HG03064 (cell line): Measurements from ENCODE around the gene MTHFD2L.
A peak's percentile ranks its signal among the peaks of the same experiment; 100 is the strongest.

Source experiments
- ATAC-seq: cut with Tn5 transposase; IDR thresholded peaks from one replicate; pipeline ENCODE4 v1.9.1; 2021; ENCODE audit warnings: low read depth; ENCODE audit not compliant: unreplicated experiment

Gene MTHFD2L

GRCh38 chr4:74293558-74293957, 135.6 kb downstream of the MTHFD2L start:
- ATAC-seq, result no peak

GRCh38 chr4:74294681-74295080, 136.8 kb downstream of the MTHFD2L start:
- no peak for ATAC-seq

- ATAC-seq, result no peak
These were observed 139.6 kb downstream of the MTHFD2L start for GRCh38 chr4:74297539-74297938.

GRCh38 chr4:74304095-74304625, 146.2 kb downstream of the MTHFD2L start:
- no peak for ATAC-seq

- no peak for ATAC-seq
These were observed 147.1 kb downstream of the MTHFD2L start for GRCh38 chr4:74305000-74305399.

GRCh38 chr4:74307170-74307569, 149.3 kb downstream of the MTHFD2L start:
- ATAC-seq, result no peak

GRCh38 chr4:74308215-74308614, 150.3 kb downstream of the MTHFD2L start, which contains the start of gene EPGN:
Gene EPGN (plus strand): TSS chr4:74308470. CDS start chr4:74308534, 64 bp downstream.
- no peak for ATAC-seq

GRCh38 chr4:74309223-74309622, 151.3 kb downstream of the MTHFD2L start:
- no peak for ATAC-seq

GRCh38 chr4:74311696-74312313, 153.9 kb downstream of the MTHFD2L start:
- no peak for ATAC-seq

- ATAC-seq, result no peak
These were observed 156.4 kb downstream of the MTHFD2L start for GRCh38 chr4:74314329-74314728.

GRCh38 chr4:74314944-74315343, 157.0 kb downstream of the MTHFD2L start:
- ATAC-seq, result no peak

- ATAC-seq, result no peak
These were observed 157.5 kb downstream of the MTHFD2L start for GRCh38 chr4:74315376-74315775.

GRCh38 chr4:74316397-74316796, 158.5 kb downstream of the MTHFD2L start:
- no peak for ATAC-seq

- ATAC-seq, result no peak
These were observed 159.8 kb downstream of the MTHFD2L start for GRCh38 chr4:74317616-74318246.

GRCh38 chr4:74318276-74318675, 160.4 kb downstream of the MTHFD2L start:
- ATAC-seq, result no peak

GRCh38 chr4:74319470-74319869, 161.6 kb downstream of the MTHFD2L start:
- no peak for ATAC-seq

- ATAC-seq, result peak; percentile 81
These were observed 162.7 kb downstream of the MTHFD2L start for GRCh38 chr4:74320559-74321118.

GRCh38 chr4:74322301-74322700, 164.4 kb downstream of the MTHFD2L start:
- no peak for ATAC-seq

- no peak for ATAC-seq
These were observed 165.7 kb downstream of the MTHFD2L start for GRCh38 chr4:74323663-74324062.

GRCh38 chr4:74324262-74324661, 166.3 kb downstream of the MTHFD2L start:
- ATAC-seq, result no peak

GRCh38 chr4:74325886-74326285, 168.0 kb downstream of the MTHFD2L start:
- ATAC-seq, result no peak

GRCh38 chr4:74327762-74328161, 169.8 kb downstream of the MTHFD2L start:
- no peak for ATAC-seq
